GM06990 (cell line): ENCODE measurements around the gene TAF4.

ENCODE experiments used
- DNase-seq: peaks from one replicate; pipeline ENCODE4 v3.0.0-alpha.2; 2011; ENCODE audit not compliant: insufficient read length; ENCODE audit errors: extremely low read depth
- H3K27me3 ChIP-seq: replicated peaks from 2 replicates; pipeline ENCODE4 v1.6.0; 2011; ENCODE audit warnings: low read length; ENCODE audit not compliant: control insufficient read depth, insufficient read depth
- H3K36me3 ChIP-seq: 2 replicates; pipeline ENCODE4 v1.5.1; 2011; ENCODE audit warnings: low read length; ENCODE audit not compliant: control insufficient read depth, insufficient read depth
- H3K4me3 ChIP-seq: replicated peaks from 2 replicates; pipeline ENCODE4 v1.5.1; 2011; ENCODE audit warnings: low read depth, mild to moderate bottlenecking, control low read depth, low read length
- TF ChIP-seq, protein P1 (sequence below): IDR thresholded peaks from 2 replicates; pipeline ENCODE4 v1.5.1; 2011; ENCODE audit warnings: low read length, control low read depth, mild to moderate bottlenecking, inconsistent platforms; ENCODE audit not compliant: insufficient read depth, poor library complexity, severe bottlenecking

TAF4 gene

GRCh38 chr20:61936701-61937131 lies 129.0 kb downstream of the TAF4 start:
- Histone ChIP-seq H3K4me3 (no peak overlapping the region), H3K36me3 (no peaks in the 10 kb centered on the region), H3K27me3 (no peaks in the 10 kb centered on the region)
- DNase-seq = no peak
- TF ChIP-seq, protein P1, sequence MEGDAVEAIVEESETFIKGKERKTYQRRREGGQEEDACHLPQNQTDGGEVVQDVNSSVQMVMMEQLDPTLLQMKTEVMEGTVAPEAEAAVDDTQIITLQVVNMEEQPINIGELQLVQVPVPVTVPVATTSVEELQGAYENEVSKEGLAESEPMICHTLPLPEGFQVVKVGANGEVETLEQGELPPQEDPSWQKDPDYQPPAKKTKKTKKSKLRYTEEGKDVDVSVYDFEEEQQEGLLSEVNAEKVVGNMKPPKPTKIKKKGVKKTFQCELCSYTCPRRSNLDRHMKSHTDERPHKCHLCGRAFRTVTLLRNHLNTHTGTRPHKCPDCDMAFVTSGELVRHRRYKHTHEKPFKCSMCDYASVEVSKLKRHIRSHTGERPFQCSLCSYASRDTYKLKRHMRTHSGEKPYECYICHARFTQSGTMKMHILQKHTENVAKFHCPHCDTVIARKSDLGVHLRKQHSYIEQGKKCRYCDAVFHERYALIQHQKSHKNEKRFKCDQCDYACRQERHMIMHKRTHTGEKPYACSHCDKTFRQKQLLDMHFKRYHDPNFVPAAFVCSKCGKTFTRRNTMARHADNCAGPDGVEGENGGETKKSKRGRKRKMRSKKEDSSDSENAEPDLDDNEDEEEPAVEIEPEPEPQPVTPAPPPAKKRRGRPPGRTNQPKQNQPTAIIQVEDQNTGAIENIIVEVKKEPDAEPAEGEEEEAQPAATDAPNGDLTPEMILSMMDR = no peak

- Histone ChIP-seq H3K36me3 (no peaks in the 10 kb centered on the region), H3K27me3 (no peaks in the 10 kb centered on the region)
- no peak for DNase-seq
Measured at GRCh38 chr20:61935926-61936700, 129.6 kb downstream of the TAF4 start.

GRCh38 chr20:61934716-61935530 lies 130.8 kb downstream of the TAF4 start:
- TF ChIP-seq, protein P1 = no peak
- DNase-seq = no peak
- Histone ChIP-seq H3K36me3 (no peaks in the 10 kb centered on the region), H3K4me3 (no peak overlapping the region), H3K27me3 (no peaks in the 10 kb centered on the region)

More at GRCh38 chr20:61935926-61936700, 129.6 kb downstream of the TAF4 start:
- TF ChIP-seq, protein P1 = no peak
- no peak overlapping the region for H3K4me3 ChIP-seq

- Histone ChIP-seq H3K4me3 (no peak overlapping the region), H3K36me3 (no peaks in the 10 kb centered on the region), H3K27me3 (no peaks in the 10 kb centered on the region)
- no peak for DNase-seq
- TF ChIP-seq, protein P1 = no peak
Measured at GRCh38 chr20:61933951-61934715, 131.5 kb downstream of the TAF4 start.

DNA sequence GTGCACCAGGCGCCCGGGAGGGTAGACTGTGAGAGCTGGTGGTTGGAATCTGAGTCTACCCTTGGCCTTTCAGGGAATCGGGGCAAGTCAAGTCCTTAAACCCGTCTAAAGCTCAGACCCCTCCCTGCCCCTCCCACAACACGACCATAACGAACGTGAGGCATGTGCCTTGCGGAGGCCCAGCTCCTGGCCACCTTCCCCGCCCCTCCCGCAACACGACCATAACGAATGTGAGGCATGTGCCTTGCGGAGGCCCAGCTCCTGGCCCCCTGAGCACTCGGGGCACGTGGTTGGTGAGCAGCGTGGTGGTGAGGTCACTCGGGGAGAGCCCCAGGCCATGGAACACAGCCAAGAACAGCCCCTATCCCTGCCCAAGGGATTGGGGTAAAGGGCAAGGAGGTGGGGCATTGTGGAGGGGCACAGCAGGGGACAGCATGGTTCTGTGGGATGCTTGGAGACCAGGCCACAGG lies 132.2 kb downstream of the TAF4 start:
- TF ChIP-seq, protein P1 = no peak
- H3K36me3 ChIP-seq = no peaks in the 10 kb centered on the region
- H3K4me3 ChIP-seq = no peak overlapping the region
- H3K27me3 ChIP-seq = no peaks in the 10 kb centered on the region
- no peak for DNase-seq
